NCI-H146 treated with DMSO at 0.1 percent for 48 hours (cell line): ENCODE data around the gene DIDO1.

Experiments used
- DNase-seq: peaks from one replicate; lab custom pipeline; 2025; ENCODE audit not compliant: unreplicated experiment; lab: John Stamatoyannopoulos, UW

Gene DIDO1

GRCh38 chr20:62880935-62881661 lies 45.2 kb downstream of the DIDO1 start:
- no peak for DNase-seq

DNA sequence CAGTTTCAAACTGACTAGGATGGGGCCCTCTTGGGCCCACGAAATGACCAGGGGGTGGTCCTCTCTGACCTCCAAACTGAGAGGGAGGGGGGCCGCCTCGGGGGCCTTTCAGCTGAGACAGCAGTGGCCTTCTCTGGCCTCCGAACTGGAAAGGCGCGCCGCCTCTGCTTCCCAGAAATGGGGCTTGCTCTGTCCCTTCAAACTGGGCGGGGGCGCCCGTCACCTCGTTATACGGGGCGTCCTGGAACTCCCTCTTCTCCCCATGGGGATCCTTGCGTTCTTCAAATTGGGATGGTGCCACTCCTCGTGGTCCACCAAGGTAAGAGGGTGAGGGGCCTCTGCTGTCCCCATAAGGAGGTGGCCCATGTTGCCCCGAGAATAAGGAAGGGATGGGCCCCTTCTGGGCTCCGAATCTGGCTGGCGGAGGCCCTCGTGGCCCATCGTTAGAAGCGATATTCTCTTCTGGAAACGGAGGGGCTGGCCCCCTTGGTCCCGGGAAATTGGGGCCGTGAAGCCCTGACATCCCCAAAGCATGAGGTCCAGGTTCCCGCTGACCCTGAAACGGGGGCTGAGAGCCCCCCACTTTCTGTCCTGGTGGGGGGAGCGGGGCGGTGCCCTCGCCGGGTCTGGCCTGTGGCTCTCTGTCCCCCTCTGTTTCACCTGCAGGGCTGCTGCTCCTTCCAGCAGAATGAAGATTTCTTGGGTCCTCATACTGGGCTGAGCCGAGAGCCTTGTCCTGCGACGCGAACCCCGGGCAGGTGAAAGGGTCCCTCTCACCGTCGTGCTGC lies 46.0 kb downstream of the DIDO1 start:
- DNase-seq = no peak

GRCh38 chr20:62879275-62880146 lies 46.8 kb downstream of the DIDO1 start:
- no peak for DNase-seq

DNA sequence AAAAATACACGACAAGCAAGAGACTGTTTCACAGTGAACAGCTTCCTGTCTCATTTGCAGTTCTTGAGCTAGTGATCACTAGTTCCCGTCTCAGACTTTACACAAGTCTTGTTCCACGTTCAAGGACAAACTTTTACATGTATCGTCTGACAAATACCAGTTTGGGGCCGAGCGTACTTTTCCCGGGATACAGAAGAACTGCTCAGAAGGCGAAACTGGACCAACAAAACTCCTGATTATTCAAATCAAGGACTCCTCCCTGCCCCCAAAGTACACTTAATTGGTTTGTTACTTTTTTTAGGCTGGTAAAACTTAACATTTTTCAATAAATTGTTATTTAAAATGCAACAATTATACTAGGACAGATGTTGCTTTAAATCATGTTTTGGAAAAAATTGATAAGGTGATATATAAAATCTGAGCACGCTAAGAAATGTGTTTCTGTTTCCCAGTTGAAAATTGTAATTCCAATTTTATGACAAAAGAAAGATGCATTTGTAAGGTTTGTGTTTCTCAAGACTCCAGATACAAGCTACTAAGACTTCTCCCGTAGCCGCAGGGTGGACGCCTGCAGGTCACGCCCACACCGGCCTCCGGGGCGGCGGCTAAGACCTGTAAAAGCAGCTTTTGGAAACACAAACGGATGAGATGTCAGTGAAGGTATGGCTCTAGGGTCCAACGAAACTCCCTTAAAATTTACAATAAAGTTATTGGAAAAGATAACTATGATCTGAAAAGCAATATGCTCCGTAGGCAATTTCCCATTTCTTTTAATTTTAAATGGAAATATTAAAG lies 47.9 kb downstream of the DIDO1 start:
- DNase-seq = no peak

- no peak for DNase-seq
These were observed 49.1 kb downstream of the DIDO1 start for GRCh38 chr20:62876902-62877816.

DNA sequence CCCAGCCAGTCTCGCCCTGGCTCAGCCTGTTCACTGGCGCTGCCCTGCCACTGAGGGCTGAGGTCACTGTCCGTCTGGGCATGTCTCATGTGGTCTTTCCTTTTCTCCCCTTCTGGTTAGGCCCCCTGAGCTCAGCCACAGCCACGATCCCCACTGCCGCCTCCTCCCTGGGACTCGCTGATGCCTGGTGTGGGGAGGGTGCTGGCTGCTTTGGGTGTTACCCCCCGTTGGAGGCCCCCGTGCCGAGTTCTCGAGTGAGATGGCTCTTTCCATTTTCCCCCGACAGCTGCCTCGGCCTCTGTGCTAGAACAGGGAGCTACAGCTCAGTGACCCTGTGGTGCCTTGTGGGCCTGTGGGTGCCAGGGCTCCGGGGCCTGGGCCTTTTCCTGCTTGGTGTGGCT lies 49.8 kb downstream of the DIDO1 start:
- DNase-seq = no peak

DNA sequence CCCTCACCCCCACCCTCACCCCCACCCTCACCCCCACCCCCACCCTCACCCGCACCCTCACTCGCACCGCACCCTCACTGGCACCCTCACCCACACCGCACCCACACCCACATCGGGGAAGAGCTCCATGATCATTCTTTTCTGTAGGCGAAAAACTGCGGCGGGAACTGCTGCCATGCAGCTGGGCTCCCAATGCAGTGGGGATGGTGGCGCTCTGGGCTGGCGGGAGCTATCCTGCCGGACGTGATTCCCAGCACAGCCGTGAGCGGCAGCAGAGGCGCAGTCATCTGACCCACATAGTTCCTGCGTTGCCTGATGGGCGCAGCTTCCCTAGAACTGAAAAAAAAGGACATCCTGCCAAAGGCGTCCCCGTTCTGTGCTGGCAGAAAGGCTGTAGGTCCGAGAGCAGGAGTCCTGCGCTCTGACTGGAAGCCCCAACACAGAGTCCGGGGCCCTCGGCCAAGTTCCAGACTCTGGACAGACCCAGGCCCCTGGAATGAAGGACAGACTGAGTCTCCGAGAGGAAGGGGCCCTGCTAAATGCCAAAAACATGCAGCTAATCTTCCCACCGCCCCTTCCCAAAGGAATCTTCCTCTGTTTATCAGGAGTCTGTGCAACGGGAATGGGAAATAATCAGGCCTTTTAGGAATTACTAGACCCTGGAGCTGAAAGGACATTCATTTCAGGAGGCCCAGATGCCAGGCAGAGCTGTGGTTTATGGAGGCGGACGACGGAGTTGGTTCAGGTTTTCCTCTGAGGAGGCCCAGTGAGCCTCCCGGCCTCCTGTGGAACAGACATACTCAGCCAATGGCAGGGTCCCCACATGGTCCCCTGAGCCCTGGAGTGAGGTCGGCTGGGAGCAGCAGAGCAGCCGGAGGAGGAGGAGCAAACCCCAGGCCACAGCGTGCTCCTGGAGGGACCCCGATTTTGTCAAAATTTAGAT lies 50.6 kb downstream of the DIDO1 start:
- DNase-seq = peak; percentile 65

DNA sequence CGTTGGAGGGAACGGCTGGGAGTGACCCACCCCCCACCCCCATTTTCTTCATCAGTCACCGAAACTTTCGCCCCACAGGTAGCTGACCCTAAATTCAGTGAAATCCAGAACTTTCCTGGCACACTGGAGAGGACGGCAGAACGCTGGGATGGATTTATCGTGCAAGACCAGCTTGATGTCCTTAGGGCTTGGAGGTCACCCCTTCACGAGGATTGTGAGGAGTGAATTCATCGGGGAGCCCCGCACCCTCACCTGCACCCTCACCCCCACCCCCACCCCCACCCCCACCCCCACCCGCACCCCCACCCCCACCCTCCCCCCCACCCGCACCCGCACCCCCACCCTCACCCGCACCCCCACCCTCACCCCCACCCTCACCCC lies 51.4 kb downstream of the DIDO1 start:
- DNase-seq = no peak

DNA sequence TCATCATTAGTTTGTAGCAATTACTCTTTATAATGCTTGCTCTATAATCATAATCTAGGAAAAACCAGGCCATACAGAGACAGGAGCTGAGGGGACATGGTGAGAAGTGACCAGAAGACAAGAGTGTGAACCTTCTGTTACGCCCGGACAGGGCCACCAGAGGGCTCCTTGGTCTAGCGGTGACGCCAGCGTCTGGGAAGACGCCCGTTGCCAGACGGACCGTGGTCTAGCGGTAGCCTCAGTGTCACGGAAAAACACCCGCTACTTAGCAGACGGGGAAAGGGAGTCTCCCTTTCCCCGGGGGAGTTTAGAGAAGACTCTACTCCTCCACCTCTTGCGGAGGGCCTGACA lies 52.6 kb downstream of the DIDO1 start:
- peak; percentile 34 for DNase-seq

DNA sequence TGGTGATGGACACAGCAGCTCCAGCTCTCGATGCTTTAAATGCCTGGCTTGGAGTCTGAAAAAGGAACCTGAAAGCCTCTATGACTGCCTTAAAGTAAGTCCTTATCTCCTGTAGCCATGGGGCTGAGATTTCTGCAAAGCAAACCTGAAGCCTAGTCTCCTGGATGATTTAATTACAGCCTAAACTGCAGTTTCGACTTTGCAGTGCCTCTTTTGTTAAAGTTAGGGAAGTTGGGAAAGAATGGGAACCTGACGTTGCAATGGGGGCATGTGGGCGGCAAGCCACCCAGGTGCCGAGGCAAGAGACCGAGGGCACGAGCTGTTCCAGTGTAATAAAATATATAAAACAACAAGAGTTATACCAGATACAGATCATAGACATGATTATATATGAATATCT lies 53.0 kb downstream of the DIDO1 start:
- DNase-seq = no peak

DNA sequence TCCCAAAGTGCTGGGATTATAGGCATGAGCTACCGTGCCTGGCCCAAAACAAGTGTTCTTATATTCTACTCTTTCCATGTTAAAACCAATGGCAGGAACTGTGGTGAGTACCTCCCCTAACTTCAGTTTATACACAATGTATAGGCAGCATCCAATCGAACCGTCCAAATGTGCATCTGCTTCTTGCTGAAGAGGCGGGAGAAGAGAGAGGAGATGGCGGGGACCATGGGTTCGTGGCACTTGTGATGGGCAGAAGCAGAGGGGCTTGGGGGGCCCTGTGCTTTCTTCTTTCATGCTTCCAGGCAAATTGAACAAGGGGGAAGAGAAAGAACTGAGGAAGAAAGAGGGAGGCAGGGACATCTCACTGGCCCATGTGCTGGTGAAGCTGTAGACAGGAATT lies 53.4 kb downstream of the DIDO1 start:
- DNase-seq = no peak

GRCh38 chr20:62872184-62872847 lies 54.0 kb downstream of the DIDO1 start:
- no peak for DNase-seq

DNA sequence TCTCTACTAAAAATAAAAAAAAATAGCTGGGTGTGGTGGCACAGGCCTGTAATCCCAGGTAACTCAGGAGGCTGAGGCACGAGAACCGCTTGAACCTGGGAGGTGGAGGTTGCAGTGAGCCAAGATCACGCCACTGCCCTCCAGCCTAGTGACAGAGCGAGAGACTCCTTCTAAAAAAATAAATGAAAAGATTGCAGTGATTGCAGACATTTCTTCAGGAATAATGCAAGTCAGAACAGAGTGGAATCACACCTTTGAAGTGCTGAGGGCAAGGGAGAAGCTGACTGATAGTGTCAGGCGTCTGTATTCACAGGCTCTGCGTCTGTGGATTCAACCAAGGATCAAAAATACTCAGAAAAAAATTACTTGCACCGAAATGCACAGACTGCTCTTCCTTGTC lies 62.1 kb downstream of the DIDO1 start:
- no peak for DNase-seq

DNA sequence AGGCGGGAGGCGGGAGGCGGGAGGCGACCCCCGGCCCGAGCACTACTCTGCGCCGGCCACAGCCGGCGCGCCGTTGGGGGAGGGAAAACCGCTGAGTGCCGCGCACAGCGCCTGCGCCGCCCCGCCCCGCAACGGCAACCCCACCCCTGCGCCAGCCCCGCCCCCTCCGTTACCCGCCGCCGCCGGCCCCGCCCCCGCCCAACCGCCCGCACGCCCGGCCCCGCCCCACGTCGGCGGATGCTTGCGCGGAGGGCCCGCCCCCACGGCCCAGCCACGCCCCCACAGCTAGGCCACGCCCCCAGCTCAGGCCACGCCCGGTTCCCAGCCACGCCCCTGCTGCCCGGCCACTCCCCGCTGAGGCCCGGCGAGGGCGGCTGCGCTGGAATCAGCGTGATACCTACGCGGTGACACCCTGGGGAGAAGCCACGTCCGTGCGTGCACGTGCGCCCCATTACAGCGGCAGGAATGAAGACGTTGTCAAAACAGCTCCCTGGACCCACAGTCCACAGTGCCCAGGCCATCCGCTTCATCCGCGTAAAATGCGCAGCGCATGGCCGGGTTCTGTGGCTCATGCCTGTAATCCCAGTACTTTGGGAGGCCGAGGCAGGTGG lies 64.5 kb downstream of the DIDO1 start, which contains the start of gene TCFL5:
TCFL5 (minus strand) TSS at position 97 of the 611 bp plus-strand sequence. CDS start 152 bp downstream, outside the sequence.
- DNase-seq = peak; percentile 69

- no peak for DNase-seq
These were observed 65.2 kb downstream of the DIDO1 start for GRCh38 chr20:62860924-62861691.

- no peak for DNase-seq
These were observed 65.8 kb downstream of the DIDO1 start for GRCh38 chr20:62860391-62860923.

DNA sequence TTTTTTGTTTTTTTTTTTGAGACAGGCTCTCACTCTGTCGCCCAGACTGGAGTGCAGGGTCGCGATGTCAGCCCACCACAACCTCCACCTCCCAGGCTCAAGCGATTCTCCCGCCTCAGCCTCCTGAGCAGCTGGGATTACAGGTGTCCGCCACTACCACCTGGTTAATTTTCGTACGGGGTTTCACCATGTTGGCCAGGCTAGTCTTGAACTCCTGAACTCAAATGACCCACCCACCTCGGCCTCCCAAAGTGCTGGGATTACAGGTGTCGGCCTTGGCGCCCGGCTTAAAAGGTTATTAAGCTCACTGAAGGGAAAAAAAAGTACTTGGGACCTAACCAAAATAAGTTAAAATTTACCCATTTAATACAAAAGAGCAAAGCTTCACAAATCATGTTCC lies 66.6 kb downstream of the DIDO1 start:
- no peak for DNase-seq
